ENCODE measurements around the gene RYR2.
"Not testable (repeated sequence)": the region's sequence is repeated elsewhere in the genome, so short reads cannot be mapped to it uniquely, and the experiment has no call there.

Gene RYR2

GRCh38 chr1:237759377-237759776, 717.4 kb downstream of the RYR2 start:
- no peak for DNase-seq

- no peak for DNase-seq
Observed at GRCh38 chr1:237760951-237761350, 719.0 kb downstream of the RYR2 start.

- DNase-seq: no peak
Observed at GRCh38 chr1:237763137-237763536, 721.2 kb downstream of the RYR2 start.

GRCh38 chr1:237763751-237764150, 721.8 kb downstream of the RYR2 start:
- no peak for DNase-seq

- DNase-seq: no peak
Observed at GRCh38 chr1:237769916-237770315, 727.9 kb downstream of the RYR2 start.

GRCh38 chr1:237772009-237772408, 730.0 kb downstream of the RYR2 start:
- DNase-seq: no peak

GRCh38 chr1:237774246-237774645, 732.3 kb downstream of the RYR2 start:
- DNase-seq: no peak

GRCh38 chr1:237779356-237779755, 737.4 kb downstream of the RYR2 start:
- DNase-seq: no peak

- DNase-seq: no peak
Observed at GRCh38 chr1:237786066-237786719, 744.2 kb downstream of the RYR2 start.

GRCh38 chr1:237788069-237788468, 746.1 kb downstream of the RYR2 start:
- no peak for DNase-seq

GRCh38 chr1:237789619-237790018, 747.6 kb downstream of the RYR2 start:
- no peak for DNase-seq

- no peak for DNase-seq
Observed at GRCh38 chr1:237791592-237791991, 749.6 kb downstream of the RYR2 start.

GRCh38 chr1:237792149-237792548, 750.2 kb downstream of the RYR2 start:
- no peak for DNase-seq

- no peak for DNase-seq
Observed at GRCh38 chr1:237792726-237793125, 750.7 kb downstream of the RYR2 start.

GRCh38 chr1:237794071-237794470, 752.1 kb downstream of the RYR2 start:
- DNase-seq: no peak

GRCh38 chr1:237795558-237795957, 753.6 kb downstream of the RYR2 start:
- no peak for DNase-seq

GRCh38 chr1:237799762-237800474, 757.9 kb downstream of the RYR2 start:
- DNase-seq: no peak

- DNase-seq: no peak
Observed at GRCh38 chr1:237804516-237804915, 762.5 kb downstream of the RYR2 start.

GRCh38 chr1:237809099-237809498, 767.1 kb downstream of the RYR2 start:
- DNase-seq: no peak

- no peak for DNase-seq
Observed at GRCh38 chr1:237811633-237812032, 769.6 kb downstream of the RYR2 start.

- DNase-seq: no peak
Observed at GRCh38 chr1:237812061-237812460, 770.1 kb downstream of the RYR2 start.

GRCh38 chr1:237814319-237814924, 772.4 kb downstream of the RYR2 start:
- DNase-seq: no peak

GRCh38 chr1:237817277-237817676, 775.3 kb downstream of the RYR2 start:
- DNase-seq: no peak

GRCh38 chr1:237820634-237821033, 778.6 kb downstream of the RYR2 start:
- not testable (repeated sequence) for DNase-seq
